CD14-positive monocyte (primary cell): Measurements from ENCODE around the gene CDCP2. TPM values are rescaled to one million over a fixed set of nuclear protein-coding genes. Genes with fewer than 3 reads are reported as not detected.

ENCODE experiments used
- DNase-seq, 3 donors: peaks; one replicate each; pipeline ENCODE4 v3.0.0-alpha.2; 2011 to 2022
- H2AFZ ChIP-seq: 2 replicates; pipeline ENCODE4 v1.6.0; 2012; ENCODE audit warnings: mild to moderate bottlenecking, low read depth, low read length, inconsistent platforms; ENCODE audit not compliant: insufficient read depth, poor library complexity, severe bottlenecking
- H3K27ac ChIP-seq, 2 donors: 1 replicate in 1 of 2; 2 replicates in 1 of 2; pipeline ENCODE4 v1.5.1; 2012 to 2013; ENCODE audit warnings: low read length in 2 of 2, control low read depth in 1 of 2, inconsistent platforms in 1 of 2, low read depth in 1 of 2, mild to moderate bottlenecking in 1 of 2
- H3K27me3 ChIP-seq, 2 donors: one replicate each; pipeline versions ENCODE4 v1.6.0 to v1.6.1; 2011 to 2013; ENCODE audit warnings: low read length in 2 of 2; ENCODE audit not compliant: control insufficient read depth in 2 of 2, insufficient read depth in 2 of 2
- H3K36me3 ChIP-seq, 2 donors: replicated peaks in 1 of 2; 1 replicate in 1 of 2; 2 replicates in 1 of 2; pipeline versions ENCODE4 v1.5.1 to v1.6.1; 2012 to 2013; ENCODE audit warnings: low read length in 2 of 2, control low read depth in 1 of 2, inconsistent platforms in 1 of 2, mild to moderate bottlenecking in 1 of 2; ENCODE audit not compliant: insufficient read depth in 2 of 2, control insufficient read depth in 1 of 2
- H3K4me1 ChIP-seq, 2 donors: 1 replicate in 1 of 2; 2 replicates in 1 of 2; pipeline versions ENCODE4 v1.5.1 to v1.6.1; 2012 to 2013; ENCODE audit warnings: low read length in 2 of 2, control low read depth in 1 of 2, inconsistent platforms in 1 of 2, mild to moderate bottlenecking in 1 of 2, moderate library complexity in 1 of 2; ENCODE audit not compliant: insufficient read depth in 2 of 2, control insufficient read depth in 1 of 2
- H3K4me2 ChIP-seq: replicated peaks from 2 replicates; pipeline ENCODE3; 2012; ENCODE audit warnings: low read length, moderate library complexity, mild to moderate bottlenecking; ENCODE audit not compliant: poor library complexity, severe bottlenecking; ENCODE audit errors: extremely low read depth
- H3K4me3 ChIP-seq, 3 experiments: fragments of 200-600 bp in 1 of 3; sonication (generic) in 1 of 3; replicated peaks in 1 of 3; 1 replicate in 2 of 3; 2 replicates in 1 of 3; pipeline ENCODE4 v1.5.1; 2011 to 2013; ENCODE audit warnings: low read length in 3 of 3, mild to moderate bottlenecking in 3 of 3, control low read depth in 2 of 3, low read depth in 2 of 3, inconsistent platforms in 1 of 3, moderate library complexity in 1 of 3
- H3K79me2 ChIP-seq: 2 replicates; pipeline ENCODE4 v1.6.0; 2012; ENCODE audit warnings: mild to moderate bottlenecking, control low read depth, inconsistent platforms, low read length, moderate library complexity; ENCODE audit not compliant: insufficient read depth
- H3K9ac ChIP-seq: 2 replicates; pipeline ENCODE4 v1.6.0; 2017; ENCODE audit warnings: low read length, mild to moderate bottlenecking; ENCODE audit not compliant: insufficient read depth, poor library complexity, severe bottlenecking
- H3K9me3 ChIP-seq, 2 donors: replicated peaks in 1 of 2; 1 replicate in 1 of 2; 2 replicates in 1 of 2; pipeline versions ENCODE4 v1.5.1 to v1.6.1; 2012 to 2013; ENCODE audit warnings: low read length in 2 of 2, control low read depth in 1 of 2; ENCODE audit not compliant: control insufficient read depth in 1 of 2, insufficient read depth in 1 of 2
- H4K20me1 ChIP-seq: 2 replicates; pipeline ENCODE4 v1.6.0; 2012; ENCODE audit warnings: mild to moderate bottlenecking, low read length, control low read depth, moderate library complexity; ENCODE audit not compliant: insufficient read depth
- H3K27ac Mint-ChIP-seq, 7 donors: one replicate each; pipeline ENCODE4 v1.8.0; 2020; ENCODE audit warnings: mild to moderate bottlenecking in 7 of 7, mixed read lengths in 7 of 7, moderate library complexity in 6 of 7, inconsistent platforms in 2 of 7
- H3K27me3 Mint-ChIP-seq, 3 donors: one replicate each; pipeline ENCODE4 v1.8.0; 2021 to 2022; ENCODE audit warnings: low read depth in 3 of 3, mild to moderate bottlenecking in 3 of 3, mixed read lengths in 3 of 3, moderate library complexity in 3 of 3, inconsistent platforms in 1 of 3
- H3K36me3 Mint-ChIP-seq, 2 donors: one replicate each; pipeline ENCODE4 v1.8.0; 2020; ENCODE audit warnings: mixed read lengths in 2 of 2, inconsistent platforms in 1 of 2, mild to moderate bottlenecking in 1 of 2
- H3K4me1 Mint-ChIP-seq: one replicate; pipeline ENCODE4 v1.8.0; 2020; ENCODE audit warnings: mild to moderate bottlenecking, mixed read lengths
- H3K4me3 Mint-ChIP-seq, 2 donors: one replicate each; pipeline ENCODE4 v1.8.0; 2020; ENCODE audit warnings: mild to moderate bottlenecking in 2 of 2, mixed read lengths in 2 of 2, moderate library complexity in 1 of 2
- H3K9me3 Mint-ChIP-seq, 7 donors: one replicate each; pipeline ENCODE4 v1.8.0; 2020 to 2022; ENCODE audit warnings: mixed read lengths in 7 of 7, mild to moderate bottlenecking in 6 of 7, moderate library complexity in 6 of 7, inconsistent platforms in 2 of 7
- WGBS: methylation state at CpG from one replicate; pipeline ENCODE4 v1.1.5; 2013; ENCODE audit warnings: missing lambda C conversion rate; ENCODE audit not compliant: insufficient coverage; 5-methylcytosine and 5-hydroxymethylcytosine counted together
- intact Hi-C, 2 donors: fragments of 100-400 bp; cut with micrococcal nuclease; formaldehyde crosslinking; loops; one replicate each; pipeline versions ENCODE4 v1.15.0 to v1.15.1; 2023
- polyA plus RNA-seq, 3 donors: library from polyadenylated mRNA; depleted of rRNA in 1 of 3; unstranded in 2 of 3; stranded (reverse) in 1 of 3; fragments of 300-500 nt in 2 of 3; fragments of >200 nt in 1 of 3; fragmentation: Illumina TruSeq in 2 of 3; gene quantifications; 1 replicate in 2 of 3; 2 replicates in 1 of 3; pipeline ENCODE4 v1.2.3, GENCODE V29; 2012 to 2021
- TF ChIP-seq, protein P1 (sequence below): fragments of 200-600 bp; IDR thresholded peaks from one replicate; pipeline ENCODE4 v1.8.0; 2022; ENCODE audit warnings: antibody characterized with exemption, mild to moderate bottlenecking

The CDCP2 gene
- polyA plus RNA-seq, 3 donors, result 0.09 TPM; not detected in 2

DNA sequence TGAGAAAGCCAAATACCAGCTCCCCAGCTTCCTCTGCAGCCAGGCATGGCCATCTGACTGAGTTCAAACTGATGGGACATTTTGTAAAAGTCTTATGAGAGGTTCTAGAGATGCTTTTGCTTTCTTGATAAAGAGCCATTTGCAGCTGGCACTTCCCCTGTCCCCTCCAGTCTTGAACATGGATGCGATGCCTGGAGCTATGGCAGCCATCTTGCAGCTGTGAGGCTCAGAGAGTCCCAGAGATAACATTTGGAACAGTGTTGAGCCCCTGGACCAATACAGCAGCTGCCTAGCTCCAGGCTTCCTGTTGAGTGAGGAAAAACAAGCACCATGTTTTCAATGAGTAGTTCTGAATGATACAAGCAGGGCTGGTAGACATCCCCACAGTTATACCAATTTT is 13.8 kb downstream of the CDCP2 start:
- Histone ChIP-seq H3K4me2 (no peak overlapping the region), H3K27ac (no peak overlapping the region), H3K79me2 (no peaks in the 10 kb centered on the region), H3K9me3 (no peaks in the 10 kb centered on the region), H3K4me3 (no peak overlapping the region), H4K20me1 (no peaks in the 10 kb centered on the region), H3K27me3 (no peaks in the 10 kb centered on the region), H3K36me3 (no peaks in the 10 kb centered on the region), H2AFZ (no peak overlapping the region), H3K9ac (no peak overlapping the region), H3K4me1 (no peaks in the 10 kb centered on the region)
- TF ChIP-seq, protein P1, sequence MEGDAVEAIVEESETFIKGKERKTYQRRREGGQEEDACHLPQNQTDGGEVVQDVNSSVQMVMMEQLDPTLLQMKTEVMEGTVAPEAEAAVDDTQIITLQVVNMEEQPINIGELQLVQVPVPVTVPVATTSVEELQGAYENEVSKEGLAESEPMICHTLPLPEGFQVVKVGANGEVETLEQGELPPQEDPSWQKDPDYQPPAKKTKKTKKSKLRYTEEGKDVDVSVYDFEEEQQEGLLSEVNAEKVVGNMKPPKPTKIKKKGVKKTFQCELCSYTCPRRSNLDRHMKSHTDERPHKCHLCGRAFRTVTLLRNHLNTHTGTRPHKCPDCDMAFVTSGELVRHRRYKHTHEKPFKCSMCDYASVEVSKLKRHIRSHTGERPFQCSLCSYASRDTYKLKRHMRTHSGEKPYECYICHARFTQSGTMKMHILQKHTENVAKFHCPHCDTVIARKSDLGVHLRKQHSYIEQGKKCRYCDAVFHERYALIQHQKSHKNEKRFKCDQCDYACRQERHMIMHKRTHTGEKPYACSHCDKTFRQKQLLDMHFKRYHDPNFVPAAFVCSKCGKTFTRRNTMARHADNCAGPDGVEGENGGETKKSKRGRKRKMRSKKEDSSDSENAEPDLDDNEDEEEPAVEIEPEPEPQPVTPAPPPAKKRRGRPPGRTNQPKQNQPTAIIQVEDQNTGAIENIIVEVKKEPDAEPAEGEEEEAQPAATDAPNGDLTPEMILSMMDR, result no peak
- intact Hi-C loops, result no loop called here
- Mint-ChIP-seq H3K27ac (no peak overlapping the region), H3K27me3 (peaks cover 0 to 2% (median 1%) of the 10 kb centered on the region in 3 donors), H3K4me1 (no peaks in the 10 kb centered on the region), H3K36me3 (no peaks in the 10 kb centered on the region), H3K4me3 (no peak overlapping the region), H3K9me3 (peaks cover 0 to 3% (median 0%) of the 10 kb centered on the region in 7 donors)
- 100% methylated on average over 1 of the region's 1 CpG for WGBS
- no peak for DNase-seq

DNA sequence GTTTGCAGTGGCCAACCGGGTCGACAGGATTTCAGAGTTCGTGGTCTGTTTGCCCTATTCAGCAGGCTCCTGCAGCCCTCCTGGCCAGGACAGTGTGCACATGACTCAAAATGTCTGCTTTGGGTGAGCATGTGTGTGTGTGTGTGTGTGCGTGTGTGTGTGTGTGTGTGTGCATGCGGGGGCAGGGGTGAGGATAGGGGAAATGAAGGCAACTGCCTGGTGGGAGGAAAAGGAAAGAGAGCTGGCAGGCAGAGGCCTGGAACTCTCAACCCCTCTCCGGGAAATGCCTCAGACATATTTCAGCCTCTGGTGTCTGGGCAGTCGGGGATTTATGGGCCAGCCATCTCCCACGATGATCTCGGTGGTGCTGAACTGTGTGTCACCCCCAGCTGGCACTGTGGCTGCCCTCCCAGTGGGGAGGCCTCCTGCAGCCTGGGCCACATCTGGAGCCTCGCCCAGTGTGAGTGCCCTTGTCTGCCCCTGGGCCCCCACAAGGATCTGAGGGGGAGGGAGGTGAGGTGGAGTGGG is 15.2 kb downstream of the CDCP2 start:
- no peaks in the 10 kb centered on the region for H4K20me1 ChIP-seq
- H2AFZ ChIP-seq, result no peak overlapping the region
- no peaks in the 10 kb centered on the region for H3K27me3 ChIP-seq
- H3K9me3 Mint-ChIP-seq, result peaks cover 0 to 3% (median 0%) of the 10 kb centered on the region in 7 donors
- no peak overlapping the region for H3K9ac ChIP-seq
- intact Hi-C loops, result no loop called here
- TF ChIP-seq, protein P1, result no peak
- H3K4me1 ChIP-seq, result no peaks in the 10 kb centered on the region
- no peak overlapping the region for H3K4me2 ChIP-seq
- H3K27me3 Mint-ChIP-seq, result peaks cover 0 to 2% (median 1%) of the 10 kb centered on the region in 3 donors
- no peaks in the 10 kb centered on the region for H3K4me1 Mint-ChIP-seq
- H3K36me3 ChIP-seq, result no peaks in the 10 kb centered on the region
- H3K79me2 ChIP-seq, result no peaks in the 10 kb centered on the region
- DNase-seq, result no peak
- WGBS, result 33% methylated on average over 8 of the region's 10 CpGs
- no peak overlapping the region for H3K27ac Mint-ChIP-seq
- no peak overlapping the region for H3K4me3 Mint-ChIP-seq
- H3K27ac ChIP-seq, result no peak overlapping the region
- H3K4me3 ChIP-seq, result no peak overlapping the region
- no peaks in the 10 kb centered on the region for H3K36me3 Mint-ChIP-seq
- H3K9me3 ChIP-seq, result no peaks in the 10 kb centered on the region
